HG03354 (cell line): ENCODE measurements around the gene COX14.
"Not testable (repeated sequence)": the region's sequence is repeated elsewhere in the genome, so short reads cannot be mapped to it uniquely, and the experiment has no call there.

ENCODE experiments used
- ATAC-seq: cut with Tn5 transposase; IDR thresholded peaks from one replicate; pipeline ENCODE4 v1.9.1; 2021; ENCODE audit warnings: mild to moderate bottlenecking; ENCODE audit not compliant: unreplicated experiment, poor library complexity, severe bottlenecking

Gene COX14

DNA sequence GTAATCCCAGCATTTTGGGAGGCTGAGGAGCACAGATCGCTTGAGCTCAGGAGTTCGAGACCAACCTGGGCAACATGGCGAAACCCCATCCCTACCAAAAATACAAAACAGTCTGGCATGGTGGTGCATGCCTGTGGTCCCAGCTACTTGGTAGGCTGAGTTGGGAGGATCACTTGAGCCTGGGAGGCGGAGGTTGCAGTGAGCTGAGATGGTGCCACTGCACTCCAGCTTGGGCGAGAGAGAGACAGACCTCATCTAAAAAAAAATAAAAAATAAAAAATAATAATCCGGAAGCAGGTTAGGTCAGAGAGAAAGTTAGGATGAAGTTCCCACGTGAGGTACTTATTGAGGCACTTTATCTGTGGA is 27.6 kb upstream of the COX14 start:
- ATAC-seq = not testable (repeated sequence)

DNA sequence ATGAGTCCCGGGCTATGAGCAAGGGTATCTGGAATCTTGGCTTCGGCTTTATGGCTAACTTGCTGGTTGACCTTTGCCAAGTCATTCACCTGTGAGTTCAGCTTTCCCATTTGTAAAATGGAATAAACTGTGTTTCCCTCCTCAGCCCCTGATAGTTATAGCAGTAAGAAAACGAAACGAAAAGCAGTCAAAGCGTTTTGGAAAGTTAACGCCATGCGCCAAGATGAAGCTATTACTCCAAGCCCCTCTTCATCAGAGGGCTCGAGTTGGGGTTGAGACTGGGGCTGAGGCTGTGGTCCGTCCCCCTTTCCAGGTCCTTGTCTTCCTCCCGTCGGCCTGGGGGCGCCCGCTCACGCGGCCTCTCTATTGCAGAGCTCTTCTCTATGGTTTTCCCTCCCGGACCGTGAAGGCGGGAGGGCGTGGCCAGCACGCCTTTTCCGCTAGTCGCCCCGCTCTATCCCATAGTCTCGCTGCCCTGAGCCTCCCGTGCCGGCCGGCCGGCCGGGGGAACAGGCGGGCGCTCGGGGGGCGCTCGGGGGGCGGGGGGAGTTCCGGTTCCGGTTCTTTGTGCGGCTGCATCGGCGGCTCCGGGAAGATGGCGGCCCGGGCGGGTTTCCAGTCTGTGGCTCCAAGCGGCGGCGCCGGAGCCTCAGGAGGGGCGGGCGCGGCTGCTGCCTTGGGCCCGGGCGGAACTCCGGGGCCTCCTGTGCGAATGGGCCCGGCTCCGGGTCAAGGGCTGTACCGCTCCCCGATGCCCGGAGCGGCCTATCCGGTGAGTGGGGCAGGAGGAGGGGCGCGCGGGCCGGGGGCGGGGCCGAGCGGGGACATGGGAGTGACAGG is 27.0 kb upstream of the COX14 start, which contains the start of gene SMARCD1:
TSS of gene SMARCD1 (plus strand) at position 568 of the 840 bp plus-strand sequence. CDS start at position 596, 28 bp downstream.
- ATAC-seq = peak; percentile 70

DNA sequence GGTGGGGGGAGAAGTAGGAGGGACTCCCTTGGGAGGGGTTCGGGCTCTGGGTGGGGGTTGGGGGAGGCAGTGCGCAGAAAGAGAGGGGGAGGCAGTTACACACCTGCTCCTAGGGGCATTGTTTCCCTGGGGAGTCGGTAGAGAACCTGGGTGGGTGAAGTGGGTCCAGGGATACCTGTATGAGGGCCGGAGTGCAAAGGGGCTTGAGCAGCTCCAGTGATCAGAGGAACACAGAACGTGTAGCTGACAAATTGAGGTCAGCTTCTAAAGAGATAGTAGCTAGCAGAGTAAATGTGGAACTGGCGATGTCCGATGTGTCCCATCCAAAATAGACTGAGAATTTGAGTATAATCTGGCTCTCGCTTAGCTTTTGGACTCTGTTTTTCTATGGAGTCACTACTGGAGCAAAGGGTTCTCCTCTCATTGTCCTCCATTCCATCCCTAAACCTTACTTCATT is 26.4 kb upstream of the COX14 start:
- ATAC-seq = peak; percentile 18

DNA sequence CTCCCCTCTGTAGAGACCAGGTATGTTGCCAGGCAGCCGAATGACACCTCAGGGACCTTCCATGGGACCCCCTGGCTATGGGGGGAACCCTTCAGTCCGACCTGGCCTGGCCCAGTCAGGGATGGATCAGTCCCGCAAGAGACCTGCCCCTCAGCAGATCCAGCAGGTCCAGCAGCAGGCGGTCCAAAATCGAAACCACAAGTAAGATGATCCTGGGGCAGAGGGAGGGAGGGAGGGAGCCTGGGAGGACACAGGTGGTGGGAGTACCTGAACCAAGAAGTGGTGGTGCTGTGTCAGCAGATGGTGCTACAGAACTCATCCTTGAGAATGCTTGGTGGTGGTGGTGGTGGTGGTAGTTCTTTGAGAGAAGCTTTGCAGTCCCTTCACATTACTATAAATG is 25.9 kb upstream of the COX14 start:
- ATAC-seq = no peak

DNA sequence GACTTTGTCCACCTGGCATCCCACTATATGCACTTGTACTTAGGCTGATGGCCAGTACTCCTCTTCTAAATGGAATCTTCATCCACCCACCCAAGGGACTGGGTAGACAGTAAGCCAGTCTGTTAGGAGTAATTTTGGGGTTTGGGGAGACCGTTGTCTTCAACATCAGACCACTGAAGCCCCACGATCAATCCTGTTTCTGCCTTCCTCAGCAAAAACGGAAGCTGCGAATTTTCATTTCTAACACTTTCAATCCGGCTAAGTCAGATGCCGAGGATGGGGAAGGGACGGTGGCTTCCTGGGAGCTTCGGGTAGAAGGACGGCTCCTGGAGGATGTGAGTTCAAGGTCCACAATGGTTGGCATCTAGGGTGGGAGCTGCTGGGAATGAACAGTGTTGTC is 24.9 kb upstream of the COX14 start:
- ATAC-seq = no peak

DNA sequence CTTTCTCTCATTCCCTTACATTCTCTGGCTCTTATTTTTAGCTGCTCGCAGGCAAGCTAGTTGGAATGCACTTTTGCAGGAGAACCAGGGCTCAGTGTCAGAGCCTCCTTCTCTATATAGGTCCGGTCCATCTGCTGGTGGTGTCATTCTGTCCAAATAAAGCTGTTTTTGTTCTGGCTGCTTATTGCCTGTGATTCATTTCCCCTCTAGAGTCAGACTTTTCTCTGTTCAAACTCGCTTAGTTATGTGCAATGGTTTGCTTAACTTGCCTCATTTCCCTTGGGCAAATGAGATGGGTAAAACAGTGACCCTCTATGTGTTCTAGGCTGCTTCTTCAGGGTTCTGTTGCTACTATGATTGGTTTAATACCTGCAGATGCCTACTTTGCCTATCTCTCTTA is 24.0 kb upstream of the COX14 start:
- no peak for ATAC-seq

DNA sequence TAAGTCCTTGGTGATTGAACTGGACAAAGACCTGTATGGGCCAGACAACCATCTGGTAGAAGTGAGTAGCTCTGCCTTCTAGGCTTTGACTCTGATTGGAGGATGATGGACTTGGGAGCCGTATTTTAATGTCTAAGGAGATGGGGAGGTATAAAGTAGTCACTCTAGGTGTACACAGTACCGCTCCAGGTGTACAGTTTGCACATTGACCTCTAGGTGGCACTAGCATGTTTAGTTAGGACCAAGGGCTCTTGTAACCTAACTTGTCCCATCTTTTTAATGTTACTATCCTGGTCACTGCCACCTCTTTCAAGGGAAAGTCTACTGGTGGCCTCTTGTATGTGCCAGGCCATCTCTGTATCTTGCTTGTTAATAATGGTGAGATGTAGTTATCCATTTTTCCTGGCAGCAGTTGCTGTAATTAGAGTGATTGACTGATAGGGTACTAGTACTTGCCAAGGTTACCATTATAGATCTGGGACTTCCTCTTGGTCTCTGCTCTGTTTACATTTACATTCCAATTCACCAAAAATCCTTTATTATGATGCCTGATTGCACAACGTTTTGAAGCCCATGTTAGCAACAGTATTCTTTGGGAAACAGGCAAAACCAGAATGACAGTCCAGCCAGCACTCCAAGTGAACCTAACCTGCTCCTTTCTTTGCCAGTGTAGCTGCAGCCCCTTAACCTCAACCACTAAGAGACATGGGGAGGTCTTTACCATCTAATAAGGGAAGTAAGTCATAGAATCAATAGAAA is 23.3 kb upstream of the COX14 start:
- ATAC-seq = peak; percentile 32

DNA sequence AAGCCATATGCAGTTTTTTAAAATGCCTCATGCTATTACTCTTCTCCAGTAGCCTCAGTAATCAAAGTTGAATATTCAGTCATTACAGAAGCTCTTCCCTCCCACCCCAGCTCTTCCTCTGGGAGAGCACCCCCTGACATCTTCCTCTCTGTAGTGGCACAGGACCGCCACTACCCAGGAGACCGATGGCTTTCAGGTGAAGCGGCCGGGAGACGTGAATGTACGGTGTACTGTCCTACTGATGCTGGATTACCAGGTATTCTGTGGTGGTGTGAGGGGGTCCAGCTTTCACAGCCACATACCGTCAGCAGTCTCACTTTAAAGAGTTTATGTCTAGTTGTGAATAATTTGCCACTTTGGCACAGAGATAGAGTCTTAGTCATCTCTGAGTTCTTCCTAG is 22.3 kb upstream of the COX14 start:
- ATAC-seq = no peak

DNA sequence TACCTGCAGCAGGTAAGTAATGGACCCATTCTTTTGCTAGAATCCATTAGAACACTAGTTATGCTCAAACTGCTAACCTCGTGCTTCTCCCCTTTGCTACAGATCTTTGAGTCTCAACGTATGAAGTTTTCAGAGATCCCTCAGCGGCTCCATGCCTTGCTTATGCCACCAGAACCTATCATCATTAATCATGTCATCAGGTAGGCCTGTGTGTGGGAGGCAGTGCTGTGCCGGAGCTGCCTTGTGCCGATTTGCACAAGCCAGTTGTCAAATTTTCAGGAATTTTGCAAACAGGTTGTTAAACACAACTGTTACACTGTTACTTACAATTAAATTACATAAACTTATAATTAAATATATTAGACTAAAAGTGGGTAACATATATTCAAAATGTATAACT is 21.6 kb upstream of the COX14 start:
- ATAC-seq = no peak

DNA sequence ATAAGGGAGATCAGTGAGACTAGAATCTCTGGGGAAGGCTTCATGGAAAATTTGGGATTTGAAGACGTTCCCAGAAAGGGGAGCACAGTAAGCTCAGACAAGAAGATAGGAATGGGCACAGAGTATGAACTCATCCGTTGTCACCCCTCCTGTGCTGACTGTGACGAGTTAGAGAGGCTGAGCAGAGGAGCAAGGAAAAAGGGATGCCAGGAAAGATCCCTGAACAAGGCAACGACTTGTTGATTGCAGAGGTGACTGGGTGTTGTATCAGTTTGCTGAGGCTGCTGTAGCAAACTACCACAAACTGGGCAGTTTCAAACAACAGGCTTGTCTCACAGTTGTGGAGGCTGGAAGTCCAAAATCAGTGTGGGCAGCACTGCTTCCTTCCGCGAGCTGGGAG is 14.1 kb upstream of the COX14 start:
- no peak for ATAC-seq

DNA sequence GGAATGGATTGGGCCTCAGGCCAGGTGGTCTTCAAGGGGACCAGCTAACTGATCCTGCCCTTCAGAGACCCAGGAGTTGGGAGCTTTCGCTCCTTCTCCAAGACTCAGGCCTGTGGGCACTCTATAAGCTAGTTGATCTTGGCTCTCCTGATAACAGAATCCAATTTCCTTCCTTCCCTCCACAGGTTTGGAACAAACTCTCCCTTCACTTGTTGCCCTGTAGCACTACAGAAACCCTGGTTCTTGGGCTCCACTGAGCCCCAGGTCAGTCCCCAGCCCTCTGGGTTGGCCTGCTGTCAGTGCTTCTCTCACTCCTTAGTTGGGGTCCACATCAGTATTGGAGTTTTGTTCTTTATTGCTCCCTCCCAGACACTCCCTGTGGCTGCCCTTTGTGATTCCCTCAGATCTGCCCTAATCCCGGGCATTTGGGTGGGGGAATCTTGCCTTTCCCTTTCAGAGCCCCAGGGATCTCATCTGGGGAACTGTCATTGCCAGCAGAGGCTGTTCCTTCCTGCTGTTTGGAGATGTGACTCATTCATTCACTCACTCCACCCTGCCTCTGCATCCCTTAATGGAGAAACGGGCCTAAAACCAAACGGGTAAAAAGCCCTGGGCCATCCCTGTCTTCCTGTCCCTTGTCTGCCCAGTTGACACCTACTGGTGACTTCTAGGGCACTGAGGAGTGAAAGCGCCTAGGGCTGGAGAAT is 12.6 kb upstream of the COX14 start:
- ATAC-seq = no peak

DNA sequence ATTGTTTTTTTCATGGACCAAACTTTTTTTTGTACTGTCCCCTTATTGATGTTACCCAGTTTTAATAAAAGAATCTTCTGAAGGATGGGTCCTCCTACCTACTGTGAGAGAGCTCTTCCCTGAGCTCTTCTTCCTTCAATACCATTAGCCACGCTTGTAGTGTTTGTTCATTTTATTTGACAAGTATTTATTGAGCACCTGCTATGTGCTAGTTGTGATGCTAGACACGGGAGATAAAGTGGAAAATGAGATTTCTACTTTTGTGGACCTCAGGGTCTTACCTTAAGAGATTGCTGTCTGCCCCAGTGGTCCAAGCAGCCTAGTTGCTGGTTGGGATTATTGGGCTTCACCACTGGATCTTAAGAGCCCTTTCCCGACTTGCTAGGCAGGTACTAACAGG is 11.5 kb upstream of the COX14 start:
- no peak for ATAC-seq

DNA sequence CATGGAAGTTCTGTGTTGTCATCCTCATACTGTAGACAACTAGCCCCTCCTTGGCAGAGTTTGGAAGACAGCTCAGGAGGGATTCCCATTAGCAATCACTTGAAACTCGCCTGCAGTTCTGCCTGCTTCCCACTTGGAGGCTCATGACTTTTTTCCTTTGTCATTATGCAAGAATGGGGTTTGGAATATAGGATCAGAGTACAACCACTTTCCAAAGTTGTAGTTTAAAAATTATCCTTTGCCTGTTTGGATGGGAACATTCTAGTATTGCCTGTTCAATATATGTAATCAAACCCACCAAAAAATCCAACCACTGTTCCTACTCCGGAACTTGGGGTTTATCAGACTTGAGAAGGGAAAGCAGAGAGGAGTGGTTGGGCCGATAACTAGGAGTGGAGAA is 10.4 kb upstream of the COX14 start:
- no peak for ATAC-seq

DNA sequence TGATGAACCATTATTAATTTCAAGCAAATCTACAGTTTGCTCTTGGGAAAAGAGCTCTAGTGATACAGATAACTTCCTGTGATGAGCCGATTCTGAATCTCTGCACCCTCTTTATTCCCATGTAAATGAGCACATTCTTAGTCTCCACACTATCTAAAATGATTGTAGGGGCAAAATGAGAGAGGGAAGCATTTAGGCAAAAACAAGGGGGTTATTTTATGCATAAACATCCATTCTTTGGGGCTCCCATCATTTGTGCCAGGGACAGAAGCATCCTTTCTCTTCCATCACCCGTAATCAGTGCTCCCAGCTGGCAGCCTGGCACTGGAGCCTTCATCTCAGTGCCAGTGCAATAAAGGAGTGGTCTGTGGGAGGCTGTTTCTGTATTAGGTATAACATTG is 9.9 kb upstream of the COX14 start:
- ATAC-seq = no peak

DNA sequence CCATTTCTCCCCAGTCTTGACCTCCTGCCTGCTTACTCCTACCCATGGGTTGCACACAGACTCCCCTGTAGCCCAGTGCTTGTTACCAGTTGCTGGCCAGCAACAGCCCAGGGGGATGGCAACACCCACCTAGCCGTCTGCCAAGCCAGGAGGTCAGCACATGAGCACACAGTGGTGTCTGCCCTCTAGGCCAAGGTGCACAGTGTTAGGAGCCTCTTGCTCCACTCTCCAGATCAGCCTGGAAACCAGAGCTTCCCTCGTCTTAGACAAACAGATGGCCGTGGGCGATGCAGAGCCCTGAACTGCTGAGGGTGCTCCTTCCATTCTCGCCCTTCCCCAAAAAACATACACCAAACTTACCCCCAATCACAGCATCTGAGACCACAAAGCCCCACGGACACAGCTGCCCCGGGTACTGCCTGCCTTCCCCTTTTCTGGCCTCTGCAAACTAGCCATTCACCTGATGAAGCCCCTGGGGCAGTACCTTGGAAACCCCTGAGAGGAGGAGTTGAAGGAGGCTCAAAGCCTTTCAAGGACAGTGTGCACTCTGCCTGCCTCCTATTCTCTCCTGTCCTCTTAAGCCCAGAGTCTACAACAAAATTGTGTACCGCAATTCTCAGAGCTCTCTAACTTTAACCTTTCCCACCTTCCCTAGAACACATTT is 9.3 kb upstream of the COX14 start:
- no peak for ATAC-seq

DNA sequence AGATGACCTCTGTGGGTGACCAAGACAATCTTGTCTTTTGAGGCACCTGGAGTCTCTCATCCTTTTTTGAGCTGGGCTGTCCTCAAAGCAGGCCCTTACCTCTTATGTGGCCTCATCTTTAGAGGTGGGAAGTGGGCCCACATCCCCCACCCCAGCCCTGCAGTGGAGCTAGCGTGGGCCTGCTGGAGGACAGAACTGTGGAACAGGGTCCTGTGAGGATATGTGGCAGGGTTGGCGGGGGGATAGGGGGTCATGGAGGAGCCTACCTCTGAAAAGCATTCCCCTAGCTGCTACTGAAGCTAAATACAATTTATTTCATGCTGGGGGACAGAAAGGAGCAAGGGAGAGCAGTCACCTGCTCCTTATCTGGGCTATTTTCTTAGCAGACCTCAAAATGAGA is 8.7 kb upstream of the COX14 start:
- no peak for ATAC-seq

DNA sequence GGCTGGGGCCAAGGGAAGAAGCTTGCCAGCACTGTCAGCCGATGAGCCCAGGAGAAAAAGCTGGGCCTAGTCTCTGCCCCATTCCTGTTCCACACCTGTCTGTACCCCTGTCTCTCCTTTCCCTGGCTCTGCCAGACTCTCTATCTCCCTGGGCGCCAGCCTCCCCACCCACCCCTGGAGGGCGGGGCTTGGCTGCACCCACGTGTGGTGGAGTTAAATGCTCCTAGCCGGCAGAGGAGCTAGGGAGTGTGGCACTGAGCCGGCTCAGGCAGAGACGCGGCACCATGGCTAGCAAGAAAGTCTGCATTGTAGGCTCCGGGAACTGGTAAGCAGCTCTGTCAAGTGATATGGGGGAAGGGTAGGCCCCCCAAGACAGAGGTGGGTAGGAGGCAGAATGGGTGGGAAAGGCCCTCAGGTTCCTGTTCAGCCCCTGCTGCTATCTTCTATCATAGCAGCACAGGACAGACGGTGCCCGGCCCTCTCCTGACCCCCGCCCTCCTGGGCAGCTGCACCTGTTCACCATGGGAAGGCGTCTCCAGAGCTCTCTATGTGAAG is 8.2 kb upstream of the COX14 start, which contains the start of gene GPD1:
TSS of gene GPD1 (plus strand) at position 242 of the 555 bp plus-strand sequence. CDS start at position 285, 43 bp downstream.
- ATAC-seq = no peak

DNA sequence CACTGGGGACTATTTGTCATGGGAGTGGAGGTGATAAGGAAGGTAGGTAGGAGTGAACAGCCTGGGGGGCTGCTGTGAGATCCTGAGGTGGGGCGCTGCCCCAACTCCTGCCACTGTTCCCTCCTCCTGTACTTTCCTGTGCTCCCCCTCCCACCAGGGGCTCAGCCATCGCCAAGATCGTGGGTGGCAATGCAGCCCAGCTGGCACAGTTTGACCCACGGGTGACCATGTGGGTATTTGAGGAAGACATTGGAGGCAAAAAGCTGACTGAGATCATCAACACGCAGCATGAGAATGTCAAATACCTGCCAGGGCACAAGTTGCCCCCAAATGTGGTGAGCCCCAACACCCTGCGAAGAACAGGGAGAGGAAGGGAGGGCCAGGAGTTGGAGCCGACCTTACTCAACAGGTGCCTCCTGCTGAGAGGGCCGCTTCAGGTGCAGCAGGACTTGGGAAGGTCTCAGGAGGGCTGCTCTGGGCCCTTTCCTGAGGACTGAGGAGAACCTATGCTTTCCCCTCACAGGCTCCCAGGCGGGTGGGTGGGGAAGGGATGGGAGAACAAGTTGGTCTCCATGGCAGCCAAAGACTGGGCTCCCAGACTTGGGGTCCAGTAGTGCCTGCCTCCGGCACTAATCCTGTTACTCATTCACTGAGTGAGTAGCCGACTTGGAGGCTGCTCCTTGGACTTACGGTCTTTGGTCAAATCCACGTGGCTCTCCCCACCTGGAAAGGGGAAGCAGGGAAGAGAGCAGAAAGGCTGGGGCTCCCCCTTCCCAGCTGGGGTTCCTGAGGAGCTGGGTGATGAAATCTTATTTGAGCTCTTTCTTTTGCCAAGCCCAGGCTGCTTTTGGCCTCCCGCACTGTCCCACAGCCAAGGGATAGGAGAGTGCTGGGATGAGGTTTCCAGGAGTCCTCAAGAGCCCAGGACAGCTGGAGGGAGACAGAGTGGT is 7.3 kb upstream of the COX14 start:
- ATAC-seq = no peak
